OCI-LY3 (cell line): Measurements from ENCODE around the gene TUBE1.

Experiments used
- CTCF ChIP-seq: fragments of 200-600, 300-600 bp; sonication (generic); IDR thresholded peaks from 2 replicates; pipeline ENCODE4 v1.5.1; 2014; ENCODE audit warnings: antibody characterized with exemption, low read length, low read depth
- EZH2phosphoT487 ChIP-seq: fragments of 200-600 bp; shearing (Covaris generic); IDR thresholded peaks from 2 replicates; pipeline ENCODE4 v1.6.1; 2018; ENCODE audit warnings: antibody characterized with exemption, mixed run types, low read depth

DNA sequence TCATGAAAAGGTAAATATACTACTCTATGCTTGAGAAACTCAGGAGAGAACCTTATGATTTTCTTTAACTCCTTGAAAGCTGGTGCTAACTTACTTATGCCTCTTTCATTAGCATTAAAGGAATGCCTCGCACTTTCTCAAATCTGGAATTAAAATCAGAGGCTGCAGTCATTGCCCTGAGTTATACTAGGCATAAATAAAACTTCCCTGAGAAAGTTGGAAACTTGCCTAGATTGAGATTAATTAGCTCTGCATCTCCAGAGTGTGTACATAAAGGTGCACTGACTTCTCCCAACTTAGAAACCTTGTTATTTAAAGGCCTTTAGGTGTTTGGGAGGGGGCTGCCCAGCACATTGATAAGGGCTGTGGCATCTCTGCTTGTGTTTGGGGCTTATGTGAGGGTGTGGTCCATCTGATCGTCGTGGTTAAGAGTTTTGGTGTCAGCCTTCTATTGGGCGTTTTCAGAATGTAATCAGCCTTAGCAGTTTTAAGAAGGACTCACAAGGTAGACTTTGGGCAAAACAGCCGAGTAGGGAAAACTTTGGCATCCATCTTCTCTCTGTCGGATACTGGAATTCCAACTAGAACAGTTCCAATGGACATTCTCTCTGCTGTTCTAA, 65.5 kb downstream of the TUBE1 start:
- no peak for TF ChIP-seq CTCF
- TF ChIP-seq EZH2phosphoT487 = no peak
